Hematopoietic multipotent progenitor cell (in vitro differentiated cells): ENCODE measurements around the gene CD40. TPM values are rescaled to one million over a fixed set of nuclear protein-coding genes. Genes with fewer than 3 reads are reported as not detected.
"Not testable (repeated sequence)": the region's sequence is repeated elsewhere in the genome, so short reads cannot be mapped to it uniquely, and the experiment has no call there.

Source experiments
- DNase-seq, 3 donors: peaks; one replicate each; pipeline ENCODE4 v3.0.0-alpha.2; 2011 to 2015; ENCODE audit warnings: low read depth in 2 of 3, low spot score in 2 of 3
- total RNA-seq: library from RNA; depleted of rRNA; stranded (reverse); fragments of >200 nt; gene quantifications from one replicate; pipeline ENCODE4 v1.2.3, GENCODE V29; 2012

CD40 gene
- total RNA-seq, 1 donor, result 4.6 TPM

DNA sequence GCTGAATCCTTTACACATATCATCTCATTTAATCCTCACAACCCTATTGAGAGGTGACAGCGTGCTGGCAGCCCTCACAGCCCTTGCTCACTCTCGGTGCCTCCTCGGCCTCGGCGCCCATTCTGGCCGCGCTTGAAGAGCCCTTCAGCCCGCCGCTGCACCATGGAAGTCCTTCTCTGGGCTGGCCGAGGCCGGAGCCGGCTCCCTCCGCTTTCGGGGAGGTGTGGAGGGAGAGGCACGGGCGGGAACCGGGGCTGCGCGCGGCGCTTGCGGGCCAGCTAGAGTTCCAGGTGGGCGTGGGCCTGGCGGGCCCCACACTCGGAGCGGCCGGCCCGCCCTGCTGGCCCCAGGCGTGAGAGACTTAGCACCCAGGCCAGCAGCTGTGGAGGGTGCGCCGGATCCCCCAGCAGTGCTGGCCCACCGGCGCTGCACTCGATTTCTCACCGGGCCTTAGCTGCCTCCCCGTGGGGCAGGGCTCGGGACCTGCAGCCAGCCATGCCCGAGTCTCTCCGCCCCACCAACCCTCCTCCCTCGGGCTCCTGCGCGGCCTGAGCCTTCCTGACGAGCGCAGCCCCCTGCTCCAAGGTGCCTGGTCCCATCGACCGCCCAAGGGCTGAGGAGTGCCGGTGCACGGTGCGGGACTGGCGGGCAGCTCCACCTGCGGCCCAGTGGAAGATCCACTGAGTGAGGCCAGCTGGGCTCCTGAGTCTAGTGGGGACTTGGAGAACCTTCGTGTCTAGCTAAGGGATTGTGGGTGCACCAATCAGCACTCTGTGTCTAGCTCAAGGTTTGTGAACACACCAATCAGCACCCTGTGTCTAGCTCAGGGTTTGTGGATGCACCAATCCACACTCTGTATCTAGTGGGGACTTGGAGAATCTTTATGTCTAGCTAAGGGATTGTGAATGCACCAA lies 26.2 kb upstream of the CD40 start:
- not testable (repeated sequence) for DNase-seq

DNA sequence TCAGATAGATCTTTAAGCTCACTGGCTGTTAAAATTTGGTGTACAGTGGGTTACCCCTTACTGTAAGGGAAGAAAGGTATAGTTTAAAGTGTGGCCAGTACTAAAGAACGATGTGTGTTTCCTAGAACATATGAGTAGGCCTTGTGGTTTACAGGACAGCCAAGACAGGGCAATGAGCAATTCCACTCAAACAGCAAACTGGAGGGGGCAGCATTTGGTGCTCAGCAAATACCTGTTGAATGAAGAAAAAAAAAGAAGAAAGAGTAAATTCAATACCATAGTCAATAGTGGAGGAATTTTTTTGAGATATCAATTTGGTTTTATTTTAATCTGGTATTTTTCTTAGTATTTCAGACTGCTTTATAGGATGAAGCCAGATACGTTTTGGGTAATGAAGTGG lies 24.6 kb upstream of the CD40 start:
- DNase-seq, result no peak

DNA sequence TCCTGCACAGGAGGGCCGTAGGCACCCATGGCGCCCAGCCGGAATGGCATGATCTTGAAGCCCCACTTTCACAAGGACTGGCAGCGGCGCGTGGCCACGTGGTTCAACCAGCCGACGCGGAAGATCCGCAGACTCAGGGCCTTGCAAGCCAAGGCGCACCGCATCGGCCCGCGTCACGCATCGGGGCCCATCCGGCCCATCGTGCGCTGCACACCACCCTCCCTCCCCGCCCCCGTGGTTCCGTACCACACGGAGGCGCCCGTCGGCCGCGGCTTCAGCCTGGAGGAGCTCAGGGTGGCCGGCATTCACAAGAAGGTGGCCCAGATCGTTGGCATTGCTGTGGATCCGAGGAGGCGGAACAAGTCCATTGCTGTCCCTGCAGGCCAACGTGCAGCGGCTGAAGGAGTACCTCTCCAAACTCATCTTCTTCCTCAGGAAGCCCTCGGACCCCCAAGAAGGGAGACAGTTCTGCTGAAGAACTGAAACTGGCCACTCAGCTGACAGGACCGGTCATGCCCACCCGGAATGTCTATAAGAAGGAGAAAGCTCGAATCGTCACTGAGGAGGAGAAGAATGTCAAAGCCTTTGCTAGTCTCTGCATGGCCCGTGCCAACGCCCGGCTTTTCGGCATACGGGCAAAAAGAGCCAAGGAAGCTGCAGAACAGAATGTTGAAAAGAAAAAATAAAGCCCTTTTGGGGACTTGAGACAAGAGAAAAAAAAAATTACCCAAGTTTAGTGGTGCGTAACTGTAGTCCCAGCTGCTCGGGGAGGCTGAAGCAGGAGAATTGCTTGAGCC lies 18.4 kb upstream of the CD40 start:
- peak in 1 of 3 donors; percentile 31 for DNase-seq

DNA sequence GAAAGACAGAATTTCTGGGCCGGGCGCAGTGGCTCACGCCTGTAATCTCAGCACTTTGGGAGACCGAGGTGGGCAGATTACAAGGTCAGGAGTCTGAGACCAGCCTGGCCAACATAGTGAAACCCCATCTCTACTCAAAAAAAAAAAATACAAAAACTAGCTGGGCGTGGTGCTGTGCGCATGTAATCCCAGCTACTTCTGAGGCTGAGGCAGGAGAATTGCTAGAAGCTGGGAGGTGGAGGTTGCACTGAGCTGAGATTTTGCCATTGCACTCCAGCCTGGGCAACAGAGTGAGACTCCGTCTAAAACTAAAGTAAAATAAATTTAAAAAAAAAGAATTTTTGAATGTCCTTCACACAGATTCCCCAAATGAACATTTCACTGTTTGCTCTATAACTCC lies 17.7 kb upstream of the CD40 start:
- not testable (repeated sequence) for DNase-seq

DNA sequence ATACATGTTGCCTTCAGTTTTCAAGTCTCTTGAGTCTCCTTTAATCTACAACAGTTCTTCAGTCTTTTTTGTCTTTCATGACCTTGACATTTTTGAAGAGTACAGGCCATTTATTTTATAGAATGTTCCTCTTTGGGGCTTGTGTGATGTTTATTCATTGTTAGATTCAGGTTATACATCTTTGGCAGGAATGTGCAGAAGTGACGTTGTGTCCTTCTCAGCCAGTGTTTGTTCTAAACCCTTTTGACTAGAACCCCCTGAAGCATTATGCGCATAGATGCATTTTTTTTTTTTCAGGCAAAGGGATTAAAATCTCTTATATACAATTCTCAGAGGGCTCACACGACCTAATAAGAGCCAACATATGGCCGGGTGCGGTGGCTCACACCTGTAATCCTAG lies 17.1 kb upstream of the CD40 start:
- no peak for DNase-seq

DNA sequence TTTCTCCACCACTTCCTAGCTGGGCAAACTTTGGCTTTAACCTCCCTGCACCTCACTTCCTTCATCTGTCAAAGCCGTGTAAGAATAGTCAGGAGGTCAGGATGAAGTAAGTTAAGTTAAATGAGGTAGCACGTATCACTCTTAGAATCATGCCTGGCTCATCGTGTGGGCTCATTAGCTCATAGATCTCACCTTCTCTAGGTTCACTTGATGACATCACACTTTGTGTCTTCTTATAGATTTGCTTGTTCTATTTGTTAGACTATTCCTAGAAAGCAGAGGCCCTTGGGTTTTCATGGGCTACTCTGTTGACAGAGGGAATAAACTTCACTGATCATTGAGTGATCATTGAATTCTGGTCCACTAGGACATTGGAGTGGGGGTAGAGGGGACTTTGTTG lies 16.2 kb upstream of the CD40 start:
- no peak for DNase-seq

DNA sequence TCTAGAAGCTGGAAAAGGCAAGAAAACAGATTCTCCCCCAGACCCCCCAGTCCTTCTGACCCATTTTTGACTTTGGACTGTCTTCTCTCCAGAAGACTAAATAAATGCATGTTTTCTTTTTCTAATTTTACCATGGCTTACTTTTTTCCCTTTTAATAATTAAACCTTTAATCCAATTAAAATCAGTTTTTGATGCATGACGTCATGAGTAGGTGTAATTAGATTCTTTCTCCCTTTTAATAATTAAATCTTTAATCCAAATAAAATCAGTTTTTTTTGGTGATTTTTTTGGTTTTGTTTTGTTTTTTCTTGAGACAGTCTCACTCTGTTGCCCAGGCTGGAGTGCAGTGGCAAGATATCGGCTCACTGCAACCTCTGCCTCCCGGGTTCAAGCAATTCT lies 15.2 kb upstream of the CD40 start:
- DNase-seq, result no peak

DNA sequence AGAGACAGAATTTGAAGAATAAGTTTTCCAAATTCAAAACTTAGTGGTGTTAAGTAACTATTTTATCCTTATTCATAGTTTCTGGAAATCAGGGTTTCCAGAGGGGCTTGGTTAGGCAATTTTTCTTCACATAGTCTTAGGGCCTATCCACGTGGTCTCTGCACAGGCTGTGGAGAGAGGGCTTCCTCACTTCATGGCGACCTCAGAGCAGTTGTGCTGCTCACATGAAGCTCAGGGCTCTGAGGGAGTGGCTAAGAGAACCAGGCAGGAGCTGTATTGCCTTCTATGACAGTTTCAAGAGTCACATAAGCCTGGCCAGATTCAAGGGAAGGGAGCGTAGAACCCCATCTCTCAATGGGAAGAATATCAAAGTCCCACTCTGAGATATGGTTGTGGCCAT lies 13.9 kb upstream of the CD40 start:
- DNase-seq, result no peak

DNA sequence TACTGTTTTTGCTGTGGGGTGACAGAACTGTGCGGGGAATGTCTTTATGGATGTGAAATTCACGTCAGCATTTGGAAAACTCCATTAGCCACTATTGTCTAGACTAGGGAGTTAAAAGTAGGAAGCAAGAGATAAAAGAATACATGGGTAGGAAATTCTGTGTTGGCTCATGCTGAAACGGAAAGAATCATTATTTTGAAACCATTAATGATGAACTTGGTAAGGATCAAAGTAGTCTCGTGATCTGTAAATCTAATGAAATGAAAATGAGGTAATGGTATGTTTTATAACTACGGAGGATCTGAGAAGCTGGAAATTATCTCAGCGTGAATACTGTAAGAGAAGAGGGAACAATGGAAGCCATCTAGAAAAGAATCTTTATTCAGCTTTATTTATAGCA lies 11.1 kb upstream of the CD40 start:
- no peak for DNase-seq

DNA sequence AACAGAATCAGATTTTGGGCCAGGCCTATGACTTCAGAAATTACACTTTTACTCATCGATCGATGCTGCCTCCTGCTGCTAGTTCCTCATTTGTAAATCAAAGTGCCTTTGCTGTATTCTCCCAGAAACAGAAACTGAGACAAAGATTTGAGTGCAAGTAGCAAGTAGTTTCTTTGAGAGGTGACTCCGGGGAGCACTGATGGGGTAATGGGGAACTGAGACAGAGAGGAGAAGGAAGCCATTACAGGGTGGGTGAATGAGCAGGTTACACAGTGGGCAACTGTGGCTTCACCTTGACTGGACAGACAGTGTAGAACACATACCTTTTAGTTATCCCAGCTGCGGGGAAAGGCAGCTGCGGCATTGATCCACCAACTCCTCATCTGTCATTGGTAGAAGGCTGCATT lies 9.7 kb upstream of the CD40 start:
- peak in 1 of 3 donors; percentile 46 for DNase-seq

DNA sequence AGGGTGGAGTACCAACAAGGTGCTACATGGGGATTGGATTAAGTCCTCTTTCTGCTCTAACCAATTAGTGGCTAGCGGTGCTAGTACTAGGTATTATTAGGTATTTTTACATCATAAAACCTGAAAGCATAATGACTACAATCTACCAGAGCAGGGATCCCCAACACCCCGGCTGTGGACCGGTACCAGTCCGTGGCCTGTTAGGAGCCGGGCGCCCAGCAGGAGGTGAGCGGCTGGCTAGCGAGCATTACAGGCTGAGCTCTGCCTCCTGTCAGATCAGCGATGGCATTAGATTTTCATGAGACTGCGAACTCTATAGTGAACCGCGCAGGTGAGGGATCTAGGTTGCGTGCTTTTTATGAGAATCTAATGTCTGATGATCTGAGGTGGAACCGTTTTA lies 9.1 kb upstream of the CD40 start:
- no peak for DNase-seq

DNA sequence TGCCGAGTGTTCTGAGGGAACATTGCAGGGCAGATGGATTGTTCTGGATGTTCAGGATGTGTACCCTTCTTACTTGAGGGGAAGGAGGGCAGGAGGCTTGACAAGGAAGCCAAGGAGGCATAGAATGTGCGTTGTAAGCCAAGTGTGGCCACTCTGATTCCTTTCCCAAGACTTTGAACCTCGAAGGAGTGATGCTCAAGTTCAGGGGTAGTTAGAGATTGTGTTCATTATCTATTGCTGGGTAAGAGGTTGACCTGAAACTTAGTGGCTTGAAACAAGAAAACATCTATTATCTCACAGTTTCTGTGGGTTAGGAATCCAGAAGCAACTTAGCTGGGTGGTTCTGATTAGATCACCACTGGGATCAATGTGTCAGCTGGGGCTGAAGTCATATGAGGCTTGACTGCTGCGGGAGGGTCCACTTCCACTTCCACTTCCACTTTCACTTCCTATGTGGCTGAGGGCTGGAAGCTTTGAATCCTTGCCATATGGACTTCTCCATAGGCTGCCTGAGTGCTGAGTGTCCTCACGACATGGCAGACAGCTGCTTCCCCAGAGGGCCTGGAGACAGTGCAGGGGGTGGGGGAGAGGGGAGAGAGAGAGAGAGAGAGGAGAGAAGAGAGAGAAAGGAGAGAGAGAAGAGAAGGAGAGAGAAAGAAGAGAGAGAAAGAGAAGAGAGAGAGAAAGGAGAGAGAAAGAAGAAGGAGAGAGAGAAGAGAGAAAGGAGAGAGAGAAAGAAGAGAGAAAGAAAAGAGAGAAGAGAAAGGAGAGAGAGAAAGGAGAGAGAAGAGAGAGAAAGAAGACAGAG lies 6.9 kb upstream of the CD40 start:
- peak in 1 of 3 donors; percentile 18 for DNase-seq

DNA sequence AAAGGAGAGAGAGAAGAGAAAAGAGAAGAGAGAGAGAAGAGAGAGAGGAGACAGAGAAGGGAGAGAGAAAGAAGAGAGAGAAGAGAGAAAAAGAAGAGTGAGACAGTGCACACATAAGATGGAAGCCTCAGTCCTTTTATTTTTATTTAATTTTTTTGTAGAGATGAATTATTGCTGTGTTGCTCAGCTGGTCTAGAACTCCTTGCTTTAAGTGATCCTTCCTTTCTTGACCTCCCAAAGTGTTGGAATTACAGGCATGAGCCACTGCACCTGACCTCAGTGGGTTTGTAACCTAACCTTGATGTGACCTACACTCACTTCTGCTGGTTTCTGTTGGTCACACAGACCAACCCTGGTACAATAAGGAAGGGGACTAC lies 6.3 kb upstream of the CD40 start:
- no peak for DNase-seq

DNA sequence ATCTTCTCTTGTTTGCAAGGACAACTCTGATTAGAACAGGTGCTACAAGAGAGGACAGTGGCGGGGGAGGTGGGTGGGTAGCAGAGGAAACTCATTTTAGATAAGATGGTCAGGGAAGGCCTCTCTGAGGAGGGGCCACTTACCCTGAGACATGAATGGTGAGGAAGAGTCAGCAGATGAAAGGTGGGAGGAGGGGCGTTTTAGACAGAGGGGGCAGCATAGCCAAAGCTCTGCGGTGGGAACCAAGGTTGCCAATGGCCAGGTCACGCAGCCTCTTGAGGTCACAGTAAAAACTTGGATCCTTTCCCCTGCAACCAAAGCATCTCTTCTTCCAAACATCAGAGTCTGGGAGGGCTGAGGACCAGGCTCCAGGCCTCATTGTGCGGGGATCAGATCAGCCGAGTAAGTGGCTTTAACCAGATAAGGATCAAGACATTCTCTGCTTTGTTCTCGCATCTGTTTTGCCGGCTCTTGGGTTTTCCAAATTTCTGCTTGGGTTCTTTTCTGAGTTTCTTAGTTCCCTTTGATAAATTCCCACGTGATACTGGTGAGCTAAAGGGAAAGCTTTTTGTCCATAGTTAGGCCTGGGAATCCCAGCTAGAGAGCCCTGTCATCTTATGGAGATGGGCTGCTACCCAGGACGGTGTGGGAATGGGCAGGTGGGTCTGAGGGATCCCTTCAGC lies 5.5 kb upstream of the CD40 start:
- DNase-seq, result no peak

DNA sequence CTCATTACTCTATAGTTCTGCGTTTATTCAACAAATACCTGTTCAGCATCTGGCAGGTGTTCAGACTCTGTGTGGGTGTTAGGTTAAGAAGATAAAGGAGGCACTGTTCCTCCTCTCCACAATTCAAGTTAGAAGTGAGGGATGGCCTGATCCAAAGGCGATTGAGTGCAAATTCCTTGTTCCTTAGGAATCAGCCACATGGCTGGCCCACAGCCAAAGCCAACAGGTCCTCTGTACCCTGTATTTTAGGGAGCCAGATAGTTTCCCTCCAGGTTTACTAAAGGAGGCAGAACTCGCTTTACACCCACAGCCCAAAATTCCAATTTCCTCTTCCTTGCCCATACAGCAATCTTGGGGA lies 5.0 kb upstream of the CD40 start:
- DNase-seq, result no peak

DNA sequence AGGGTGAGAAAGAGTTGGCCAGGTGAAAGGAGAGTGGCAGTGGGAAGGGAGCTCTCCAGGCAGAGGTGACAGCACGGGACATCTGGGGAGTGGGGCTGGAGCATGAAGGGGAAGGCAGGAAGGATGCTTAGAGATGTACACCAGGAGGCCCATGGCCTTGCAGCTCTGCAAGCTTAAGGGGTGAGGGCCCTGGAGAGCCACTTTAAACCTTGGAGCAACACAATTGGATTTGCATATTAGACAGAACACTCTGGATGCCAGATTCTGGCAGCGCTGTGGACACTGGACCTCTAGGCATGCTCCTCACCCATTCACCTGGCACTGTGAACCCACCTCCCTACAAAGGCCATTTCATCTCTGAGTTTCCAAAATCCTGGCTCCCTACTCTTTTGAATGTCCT lies 3.7 kb upstream of the CD40 start:
- DNase-seq, result no peak

DNA sequence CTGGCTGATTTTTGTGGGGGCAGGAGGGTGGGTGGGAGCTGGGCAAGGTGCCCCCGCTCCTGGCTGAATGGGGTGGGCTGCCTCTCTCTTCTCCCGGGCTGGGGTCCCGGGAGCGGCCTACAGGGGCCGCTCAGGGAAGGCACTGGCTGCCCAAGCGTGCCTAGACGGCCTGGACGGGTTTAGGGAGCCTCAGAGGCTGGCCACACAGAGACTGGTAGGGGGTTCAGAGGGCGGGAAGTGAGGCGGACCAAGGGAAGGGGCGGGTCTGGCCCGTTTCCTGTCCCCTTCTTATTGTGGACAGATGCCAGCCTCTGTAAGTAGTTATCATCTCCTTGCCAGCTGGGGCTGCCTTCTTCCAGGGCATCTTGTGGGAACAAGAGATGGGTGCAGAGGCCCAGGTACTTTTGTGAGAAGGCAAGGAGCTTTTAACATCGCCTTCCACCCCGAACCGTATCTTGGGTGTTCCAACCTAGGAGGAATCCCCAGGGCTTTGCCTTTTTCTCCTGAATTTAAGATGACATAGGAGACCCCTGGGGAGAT lies 437 bp downstream of the CD40 start:
- DNase-seq, result peak in 2 of 3 donors; percentile 20 to 40

DNA sequence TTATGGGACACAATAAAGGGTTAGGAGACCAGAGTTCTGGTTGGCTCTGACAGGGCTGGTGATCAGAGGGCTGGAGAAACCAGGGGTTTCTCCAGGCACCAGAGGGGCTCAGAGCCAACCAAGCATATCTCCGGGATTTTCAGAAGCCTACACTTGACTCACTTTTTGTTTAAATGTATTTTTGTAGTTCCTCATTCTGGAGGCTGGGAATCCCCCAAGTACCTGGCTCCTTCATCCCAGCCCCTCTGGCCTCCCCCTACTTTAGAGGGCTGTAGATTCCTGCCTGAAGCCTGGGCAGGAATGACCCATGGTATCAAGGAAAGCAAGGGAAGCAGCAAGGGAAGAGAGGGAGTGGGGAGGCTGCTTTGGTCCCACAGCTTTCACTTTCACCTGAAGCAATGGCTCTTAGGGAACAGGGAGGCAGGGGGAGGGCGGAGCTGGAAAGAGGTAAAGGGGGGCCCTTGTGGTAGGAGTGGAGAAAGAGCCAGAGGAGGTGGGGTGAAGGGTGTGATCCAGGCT lies 973 bp downstream of the CD40 start:
- peak in 2 of 3 donors; percentile 59 to 64 for DNase-seq

DNA sequence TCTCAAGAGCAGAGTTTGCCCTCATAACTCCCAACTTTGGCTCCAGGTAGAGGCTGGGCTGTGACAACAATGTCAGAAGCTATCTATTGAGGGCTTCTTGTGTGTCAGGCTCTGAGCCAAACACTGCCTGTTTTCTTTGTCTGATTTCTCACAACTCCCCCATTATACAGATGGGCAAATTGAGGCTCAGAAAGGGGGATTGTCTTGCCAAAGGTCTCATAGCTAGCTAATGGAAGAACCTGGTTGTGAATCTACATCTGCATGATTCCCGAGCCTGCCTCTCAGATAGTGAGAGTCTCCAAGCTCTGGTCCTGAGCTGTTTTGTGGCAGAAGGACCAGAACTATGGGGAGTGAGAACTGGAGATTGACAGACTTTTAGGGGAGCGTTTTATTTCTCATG lies 1.4 kb downstream of the CD40 start:
- no peak for DNase-seq

DNA sequence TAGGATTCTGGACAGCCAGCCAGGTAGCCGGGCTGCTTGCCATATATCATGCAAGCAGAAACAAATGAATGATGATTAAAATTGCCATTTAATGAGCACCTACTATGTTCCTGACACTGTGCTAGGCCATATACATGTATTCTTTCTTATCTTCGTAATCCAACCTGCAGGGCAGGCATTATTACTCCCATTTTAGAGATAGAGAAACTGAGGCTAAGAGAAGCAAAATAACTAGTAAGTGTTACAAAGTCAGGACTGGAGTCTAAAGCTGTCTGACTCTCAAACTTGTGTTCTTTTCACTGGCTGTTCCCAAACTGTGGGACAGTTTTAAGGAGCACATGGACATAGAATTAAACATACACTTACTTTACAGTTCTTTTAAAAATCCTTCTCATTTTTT lies 2.0 kb downstream of the CD40 start:
- DNase-seq, result no peak
